Endothelial cell of umbilical vein (primary cell): ENCODE results near the gene IQGAP3. TPM values are rescaled to one million over a fixed set of nuclear protein-coding genes. Genes with fewer than 3 reads are reported as not detected.

Source experiments
- BruUV-seq: library from RNA; stranded (reverse); fragments of 400-500 nt; replicated peaks from 2 replicates; lab custom pipeline; 2021; lab: Mats Ljungman, UMichigan
- CTCF ChIA-PET: fragments of 300-600, 350-600 bp; sonication (Branson Sonifier 250); formaldehyde crosslinking; loops from one replicate; lab custom pipeline; 2021; ENCODE audit warnings: antibody characterized with exemption, inconsistent platforms; lab: Charles Lee
- POLR2A ChIA-PET: fragments of 300-600, 350-600 bp; sonication (Branson Sonifier 250); formaldehyde crosslinking; loops from one replicate; lab custom pipeline; 2021; ENCODE audit warnings: antibody characterized with exemption, inconsistent platforms; lab: Charles Lee
- DNase-seq: peaks from one replicate; pipeline ENCODE4 v3.0.0-alpha.2; 2011; ENCODE audit warnings: low read depth, low spot score
- FAIRE-seq: peaks from 2 replicates; lab custom pipeline; 2011; peaks lifted over from hg19 to GRCh38; lab: Jason Lieb, UNC
- H2AFZ ChIP-seq: 2 replicates; pipeline ENCODE4 v1.6.0; 2012; ENCODE audit warnings: low read depth, low read length, control low read depth, inconsistent platforms
- H3K27ac ChIP-seq: 2 replicates; pipeline ENCODE4 v1.5.1; 2011; ENCODE audit warnings: low read depth, mild to moderate bottlenecking, control low read depth, low read length, moderate library complexity; ENCODE audit not compliant: insufficient read depth
- H3K27me3 ChIP-seq, 2 experiments: 2 replicates each; pipeline versions ENCODE4 v1.6.0 to v1.6.1; 2011; ENCODE audit warnings: low read length in 2 of 2, mixed read lengths in 1 of 2; ENCODE audit not compliant: control insufficient read depth in 2 of 2, insufficient read depth in 2 of 2
- H3K36me3 ChIP-seq, 2 experiments: 2 replicates in 1 of 2; 3 replicates in 1 of 2; pipeline ENCODE4 v1.5.1; 2011; ENCODE audit warnings: low read length in 2 of 2, mild to moderate bottlenecking in 1 of 2, moderate library complexity in 1 of 2; ENCODE audit not compliant: control insufficient read depth in 2 of 2, insufficient read depth in 2 of 2; ENCODE audit errors: extremely low read depth in 1 of 2
- H3K4me1 ChIP-seq: 3 replicates; pipeline ENCODE4 v1.5.1; 2011; ENCODE audit warnings: mild to moderate bottlenecking, low read length; ENCODE audit not compliant: control insufficient read depth, insufficient read depth; ENCODE audit errors: extremely low read depth
- H3K4me2 ChIP-seq: 2 replicates; pipeline ENCODE4 v1.6.1; 2011; ENCODE audit warnings: low read length, control low read depth, mixed read lengths; ENCODE audit not compliant: insufficient read depth
- H3K4me3 ChIP-seq, 3 experiments: fragments of 200-600 bp in 1 of 3; sonication (generic), shearing (Covaris generic) in 1 of 3; replicated peaks in 1 of 3; 2 replicates each; pipeline ENCODE4 v1.5.1; 2011 to 2016; ENCODE audit warnings: control low read depth in 3 of 3, low read length in 3 of 3, mild to moderate bottlenecking in 2 of 3, inconsistent platforms in 1 of 3, low read depth in 1 of 3, moderate library complexity in 1 of 3; ENCODE audit not compliant: insufficient read depth in 1 of 3
- H3K79me2 ChIP-seq: 2 replicates; pipeline ENCODE4 v1.6.0; 2012; ENCODE audit warnings: low read length, inconsistent platforms; ENCODE audit not compliant: control insufficient read depth, insufficient read depth
- H3K9ac ChIP-seq: replicated peaks from 2 replicates; pipeline ENCODE3; 2011; ENCODE audit warnings: low read length, control low read depth; ENCODE audit not compliant: insufficient read depth; ENCODE audit errors: extremely low read depth
- H3K9me1 ChIP-seq: replicated peaks from 3 replicates; pipeline ENCODE4 v1.6.0; 2011; ENCODE audit warnings: mild to moderate bottlenecking, low read length; ENCODE audit not compliant: control insufficient read depth, insufficient read depth; ENCODE audit errors: extremely low read depth
- H3K9me3 ChIP-seq: replicated peaks from 2 replicates; pipeline ENCODE4 v1.5.1; 2012; ENCODE audit warnings: low read length, inconsistent platforms; ENCODE audit not compliant: control insufficient read depth, insufficient read depth
- H4K20me1 ChIP-seq: replicated peaks from 2 replicates; pipeline ENCODE3; 2011; ENCODE audit warnings: mild to moderate bottlenecking, low read length; ENCODE audit not compliant: control insufficient read depth, insufficient read depth; ENCODE audit errors: extremely low read depth
- EZH2 ChIP-seq: IDR thresholded peaks from 2 replicates; pipeline ENCODE4 v1.6.1; 2012; ENCODE audit warnings: borderline replicate concordance, low read depth, mild to moderate bottlenecking, moderate library complexity, low read length, inconsistent platforms; ENCODE audit not compliant: severe bottlenecking
- FOS ChIP-seq: IDR thresholded peaks from 2 replicates; pipeline ENCODE4 v1.6.1; 2011; ENCODE audit warnings: mild to moderate bottlenecking, low read length, moderate library complexity, borderline replicate concordance; ENCODE audit not compliant: insufficient read depth
- GATA2 ChIP-seq: IDR thresholded peaks from 2 replicates; pipeline ENCODE4 v1.7.0; 2011; ENCODE audit warnings: low read depth, mild to moderate bottlenecking, moderate library complexity, mixed read lengths, low read length; ENCODE audit not compliant: insufficient read length, insufficient read depth
- JUN ChIP-seq: IDR thresholded peaks from 2 replicates; pipeline ENCODE4 v1.6.1; 2011; ENCODE audit warnings: borderline replicate concordance, low read depth; ENCODE audit not compliant: insufficient read length, insufficient read depth
- MYC ChIP-seq: IDR thresholded peaks from one replicate; pipeline ENCODE4 v1.6.1; 2011; ENCODE audit warnings: mild to moderate bottlenecking, low read depth, low read length
- POLR2A ChIP-seq: IDR thresholded peaks from 2 replicates; pipeline ENCODE4 v1.6.1; 2012; ENCODE audit warnings: low read depth, mild to moderate bottlenecking, control low read depth, low read length
- POLR2AphosphoS5 ChIP-seq: IDR thresholded peaks from 2 replicates; pipeline ENCODE4 v1.6.1; 2012; ENCODE audit warnings: low read depth, mild to moderate bottlenecking, control low read depth, low read length, moderate library complexity; ENCODE audit not compliant: insufficient read depth
- dilution Hi-C: fragments of 300-500 bp; cut with MboI; formaldehyde crosslinking; loops from one replicate; pipeline ENCODE4 v1.15.0; 2019; ENCODE audit warnings: low sequenced_read_pairs; ENCODE audit not compliant: extremely low pct_ligation_motif_present
- intact Hi-C: fragments of 100-400 bp; cut with micrococcal nuclease; formaldehyde crosslinking; loops from one replicate; pipeline ENCODE4 v1.10.0; 2022
- polyA plus RNA-seq, 4 experiments: library from polyadenylated mRNA; depleted of rRNA in 3 of 4; stranded (reverse) in 3 of 4; unstranded in 1 of 4; fragments of >200 nt; gene quantifications; 2 replicates each; pipeline versions ENCODE4 v1.2.1 to v1.2.3, GENCODE V29; 2011 to 2012; ENCODE audit warnings: missing spikeins in 1 of 4
- total RNA-seq: library from RNA; stranded (reverse); gene quantifications from 2 replicates; pipeline ENCODE4 v1.2.3, GENCODE V29; 2021
- TF ChIP-seq, protein P1 (sequence below): IDR thresholded peaks from 2 replicates; pipeline ENCODE4 v1.6.1; 2011; ENCODE audit not compliant: insufficient read depth, insufficient read length
- TF ChIP-seq, protein P2 (sequence below), 2 donors: IDR thresholded peaks; 1 replicate in 1 of 2; 2 replicates in 1 of 2; pipeline ENCODE4 v1.5.1; 2011; ENCODE audit warnings: low read length in 2 of 2, mild to moderate bottlenecking in 2 of 2, moderate library complexity in 2 of 2, control low read depth in 1 of 2, inconsistent platforms in 1 of 2, low read depth in 1 of 2; ENCODE audit not compliant: insufficient read depth in 1 of 2; ENCODE audit errors: extremely low read depth in 1 of 2

Gene IQGAP3
- total and polyA plus RNA-seq, 2 donors (not counting 3 experiments of a cell fraction or from before 2014, with no cell fraction given), result 28.3 to 60.7 TPM

DNA sequence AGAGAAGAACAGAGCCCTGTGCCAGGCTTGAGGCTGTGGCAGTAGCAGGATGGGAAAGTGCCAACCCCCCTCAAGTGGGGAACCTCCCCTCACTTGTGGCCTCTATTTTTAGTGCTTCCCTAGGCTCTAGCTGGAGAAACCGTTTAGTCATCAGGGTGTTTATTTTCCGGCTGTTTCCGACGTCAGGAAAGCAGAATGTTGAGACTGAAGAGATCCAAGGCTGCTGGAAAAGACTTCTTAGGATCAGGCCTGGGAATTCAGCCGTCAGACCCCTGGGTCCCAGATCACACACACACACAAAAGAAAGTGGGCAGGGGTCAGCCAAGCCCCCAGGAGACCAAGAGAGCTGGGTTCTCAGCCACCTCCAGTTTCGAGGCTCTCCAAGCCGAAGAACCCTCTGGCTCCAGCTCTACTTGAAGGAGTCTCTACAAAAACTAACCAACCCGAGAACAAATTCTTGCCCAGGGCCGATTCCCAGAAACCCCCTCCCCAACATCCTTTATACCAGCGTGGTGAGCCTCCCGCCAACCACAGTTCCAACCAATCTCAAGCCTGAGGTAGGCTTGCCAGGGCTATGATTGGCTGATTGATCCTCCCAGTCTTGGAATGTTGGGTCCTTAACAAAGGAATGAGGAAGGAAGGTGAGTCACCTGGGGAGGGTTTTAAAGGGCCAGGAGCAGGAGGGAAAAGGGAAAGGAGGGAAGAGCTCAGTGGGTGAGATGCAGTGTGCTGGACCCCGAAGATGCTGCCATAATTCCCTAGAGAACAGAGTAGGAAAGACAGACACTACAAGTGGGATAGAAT, 69.3 kb downstream of the IQGAP3 start:
- FAIRE-seq (peak; percentile 98), DNase-seq (peak; percentile 97)
- peak overlapping the region; percentile 87 for H3K4me2 ChIP-seq
- H3K4me3 ChIP-seq, result peak overlapping the region in 1 of 3 experiments; percentile 44
- peak overlapping the region; percentile 100 for H3K27ac ChIP-seq
- peak overlapping the region; percentile 98 for H3K9ac ChIP-seq
- no peaks in the 10 kb centered on the region for H3K27me3 ChIP-seq
- H3K36me3 ChIP-seq, result no peaks in the 10 kb centered on the region
- dilution Hi-C loops (no loop called here), intact Hi-C loops (loop anchor here (1.0 to 10.0 kb wide), 7 partner anchors 47 to 392 kb away; partner anchors contain the start of genes NAXE and PEAR1)
- H2AFZ ChIP-seq, result no peak overlapping the region
- no peaks in the 10 kb centered on the region for H4K20me1 ChIP-seq
- H3K79me2 ChIP-seq, result peaks cover 24% of the 10 kb centered on the region
- ChIA-PET CTCF (interaction anchor here (0.8 to 6.1 kb wide), 5 partner anchors 17 to 46 kb away, joined by 3 to 149 read pairs (median 4); no protein-coding TSS in a partner anchor), POLR2A (interaction anchor here (0.9 to 1.5 kb wide), 5 partner anchors 13 to 208 kb away, joined by 3 to 6 read pairs (median 3); no protein-coding TSS in a partner anchor)
- peaks cover 44% of the 10 kb centered on the region for H3K4me1 ChIP-seq
- TSS peak; percentile 38 for BruUV-seq
- TF ChIP-seq GATA2 (no peak), MYC (no peak), EZH2 (no peak), POLR2AphosphoS5 (peak; percentile 73), FOS (peak; percentile 91), JUN (peak; percentile 89), POLR2A (no peak)
- TF ChIP-seq, protein P1, sequence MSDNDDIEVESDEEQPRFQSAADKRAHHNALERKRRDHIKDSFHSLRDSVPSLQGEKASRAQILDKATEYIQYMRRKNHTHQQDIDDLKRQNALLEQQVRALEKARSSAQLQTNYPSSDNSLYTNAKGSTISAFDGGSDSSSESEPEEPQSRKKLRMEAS, result no peak
- TF ChIP-seq, protein P2, sequence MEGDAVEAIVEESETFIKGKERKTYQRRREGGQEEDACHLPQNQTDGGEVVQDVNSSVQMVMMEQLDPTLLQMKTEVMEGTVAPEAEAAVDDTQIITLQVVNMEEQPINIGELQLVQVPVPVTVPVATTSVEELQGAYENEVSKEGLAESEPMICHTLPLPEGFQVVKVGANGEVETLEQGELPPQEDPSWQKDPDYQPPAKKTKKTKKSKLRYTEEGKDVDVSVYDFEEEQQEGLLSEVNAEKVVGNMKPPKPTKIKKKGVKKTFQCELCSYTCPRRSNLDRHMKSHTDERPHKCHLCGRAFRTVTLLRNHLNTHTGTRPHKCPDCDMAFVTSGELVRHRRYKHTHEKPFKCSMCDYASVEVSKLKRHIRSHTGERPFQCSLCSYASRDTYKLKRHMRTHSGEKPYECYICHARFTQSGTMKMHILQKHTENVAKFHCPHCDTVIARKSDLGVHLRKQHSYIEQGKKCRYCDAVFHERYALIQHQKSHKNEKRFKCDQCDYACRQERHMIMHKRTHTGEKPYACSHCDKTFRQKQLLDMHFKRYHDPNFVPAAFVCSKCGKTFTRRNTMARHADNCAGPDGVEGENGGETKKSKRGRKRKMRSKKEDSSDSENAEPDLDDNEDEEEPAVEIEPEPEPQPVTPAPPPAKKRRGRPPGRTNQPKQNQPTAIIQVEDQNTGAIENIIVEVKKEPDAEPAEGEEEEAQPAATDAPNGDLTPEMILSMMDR (IDR thresholded peaks at IDR 0.05; ENCODE audit: extremely low read depth in 1 of 2, insufficient read depth in 1 of 2, low read depth in 1 of 2, low read length in 2 of 2), result no peak
- H3K9me1 ChIP-seq, result no peaks in the 10 kb centered on the region
- H3K9me3 ChIP-seq, result no peaks in the 10 kb centered on the region
